Liver (tissue), 9 donors: ENCODE measurements around the gene DHRS11. TPM values are rescaled to one million over a fixed set of nuclear protein-coding genes. Genes with fewer than 3 reads are reported as not detected.
"Not testable (repeated sequence)": the region's sequence is repeated elsewhere in the genome, so short reads cannot be mapped to it uniquely, and the experiment has no call there.

Experiments used
- DNase-seq: peaks from one replicate; pipeline ENCODE4 v3.0.0-alpha.2; 2017; ENCODE audit warnings: low spot score
- H3K27ac ChIP-seq, 2 donors: one replicate each; pipeline ENCODE4 v1.7.0; 2013; ENCODE audit warnings: inconsistent platforms in 2 of 2, low read length in 2 of 2, control low read depth in 1 of 2, low read depth in 1 of 2, mild to moderate bottlenecking in 1 of 2
- H3K27me3 ChIP-seq, 4 donors: one replicate each; pipeline versions ENCODE4 v1.6.1 to v1.7.0; 2013; ENCODE audit warnings: low read length in 3 of 4, inconsistent platforms in 1 of 4, mild to moderate bottlenecking in 1 of 4, moderate library complexity in 1 of 4; ENCODE audit not compliant: control insufficient read depth in 4 of 4, insufficient read depth in 4 of 4
- H3K36me3 ChIP-seq, 4 donors: one replicate each; pipeline versions ENCODE4 v1.6.1 to v1.7.0; 2013; ENCODE audit warnings: low read length in 3 of 4, mild to moderate bottlenecking in 3 of 4, low read depth in 1 of 4, moderate library complexity in 1 of 4; ENCODE audit not compliant: control insufficient read depth in 4 of 4, insufficient read depth in 3 of 4
- H3K4me1 ChIP-seq, 4 donors: one replicate each; pipeline versions ENCODE4 v1.6.1 to v1.7.0; 2013; ENCODE audit warnings: low read length in 3 of 4, mild to moderate bottlenecking in 3 of 4, moderate library complexity in 1 of 4; ENCODE audit not compliant: control insufficient read depth in 4 of 4, insufficient read depth in 4 of 4
- H3K4me3 ChIP-seq, 3 donors: one replicate each; pipeline versions ENCODE4 v1.6.1 to v1.7.0; 2013; ENCODE audit warnings: low read length in 3 of 3, control low read depth in 1 of 3, low read depth in 1 of 3, mild to moderate bottlenecking in 1 of 3
- H3K9ac ChIP-seq, 2 donors: one replicate each; pipeline ENCODE4 v1.7.0; 2013; ENCODE audit warnings: low read length in 2 of 2, mild to moderate bottlenecking in 2 of 2, moderate library complexity in 2 of 2, control low read depth in 1 of 2, low read depth in 1 of 2
- H3K9me3 ChIP-seq, 4 donors: one replicate each; pipeline versions ENCODE4 v1.6.1 to v1.7.0; 2013; ENCODE audit warnings: low read length in 3 of 4; ENCODE audit not compliant: control insufficient read depth in 4 of 4
- ATF3 ChIP-seq: IDR thresholded peaks from 2 replicates; pipeline ENCODE4 v1.6.1; 2016; ENCODE audit warnings: antibody characterized with exemption
- CTCF ChIP-seq: fragments of 150-350 bp; IDR thresholded peaks from 2 replicates; pipeline ENCODE4 v1.5.1; 2017; ENCODE audit warnings: improper control_type of control experiment, low read depth, low read length; ENCODE audit not compliant: missing input control
- FOXA1 ChIP-seq: IDR thresholded peaks from 2 replicates; pipeline ENCODE4 v1.6.1; 2016; ENCODE audit warnings: antibody characterized with exemption
- HNF4G ChIP-seq: IDR thresholded peaks from 2 replicates; pipeline ENCODE4 v1.6.1; 2016; ENCODE audit warnings: antibody characterized with exemption
- MAX ChIP-seq: IDR thresholded peaks from 2 replicates; pipeline ENCODE4 v1.6.1; 2016; ENCODE audit warnings: antibody characterized with exemption
- NR2F2 ChIP-seq: IDR thresholded peaks from 2 replicates; pipeline ENCODE4 v1.6.1; 2016; ENCODE audit warnings: antibody characterized with exemption
- RAD21 ChIP-seq, 2 donors: IDR thresholded peaks; 2 replicates each; pipeline ENCODE4 v1.6.1; 2016; ENCODE audit warnings: antibody characterized with exemption in 2 of 2, mild to moderate bottlenecking in 2 of 2
- REST ChIP-seq: IDR thresholded peaks from 2 replicates; pipeline ENCODE4 v1.6.1; 2016; ENCODE audit warnings: antibody characterized with exemption, mild to moderate bottlenecking
- RXRA ChIP-seq, 2 donors: IDR thresholded peaks; 2 replicates each; pipeline ENCODE4 v1.6.1; 2017 to 2018; ENCODE audit warnings: antibody characterized with exemption in 2 of 2, mild to moderate bottlenecking in 1 of 2
- SP1 ChIP-seq: IDR thresholded peaks from 2 replicates; pipeline ENCODE4 v1.6.1; 2018; ENCODE audit warnings: antibody characterized with exemption, mild to moderate bottlenecking
- TAF1 ChIP-seq: conservative IDR thresholded peaks from 2 replicates; pipeline ENCODE4 v1.6.1; 2016; ENCODE audit warnings: antibody characterized with exemption, mild to moderate bottlenecking
- YY1 ChIP-seq: IDR thresholded peaks from 2 replicates; pipeline ENCODE4 v1.6.1; 2016; ENCODE audit warnings: antibody characterized with exemption, mild to moderate bottlenecking
- WGBS: extraction: QIAGEN DNeasy Blood & Tissue Kit; methylation state at CpG from one replicate; pipeline ENCODE4 v1.1.7; 2013; 5-methylcytosine and 5-hydroxymethylcytosine counted together
- polyA plus RNA-seq, 2 donors: library from polyadenylated mRNA; stranded (reverse) in 1 of 2; unstranded in 1 of 2; fragments of 200-250 nt in 1 of 2; fragments of >200 nt in 1 of 2; fragmentation: Nextera tagmentation in 1 of 2; extraction: Ambion mirVana in 1 of 2; gene quantifications; one replicate each; pipeline versions ENCODE4 v1.2.1 to v1.2.3, GENCODE V29; 2013 to 2015
- total RNA-seq, 2 donors: library from RNA; depleted of rRNA; stranded (reverse); fragments of >200 nt; gene quantifications; one replicate each; pipeline ENCODE4 v1.2.3, GENCODE V29; 2014
- donor health status: healthy.
- donor health status: healthy.
- donor health status: healthy.
- donor health status: healthy.
- donor health status: healthy.

The DHRS11 gene
- total and polyA plus RNA-seq, 4 donors, result 4.2 to 8.0 (median 6.5) TPM

- H3K36me3 ChIP-seq, result no peaks in the 10 kb centered on the region
- peaks cover 5 to 21% (median 15%) of the 10 kb centered on the region in 4 donors for H3K4me1 ChIP-seq
- DNase-seq, result no peak
- 4% methylated on average over 38 of the region's 38 CpGs for WGBS
- H3K9me3 ChIP-seq, result no peaks in the 10 kb centered on the region
- peak; percentile 3 for TF ChIP-seq YY1
- TF ChIP-seq MAX, result no peak
- H3K27me3 ChIP-seq, result no peaks in the 10 kb centered on the region
- peak overlapping the region in 1 of 2 donors; percentile 7 for H3K9ac ChIP-seq
- H3K4me3 ChIP-seq, result peak overlapping the region; percentile 80 to 100 (median 82)
- peak overlapping the region; percentile 77 to 98 for H3K27ac ChIP-seq
These were observed 10.5 kb downstream of the DHRS11 start for GRCh38 chr17:36602030-36602748.

GRCh38 chr17:36602924-36603384 is 11.3 kb downstream of the DHRS11 start:
- no peak for TF ChIP-seq NR2F2
- TF ChIP-seq CTCF, result peak; percentile 62
- peak; percentile 68 to 79 for TF ChIP-seq RAD21 (IDR thresholded peaks at IDR 0.05)
- Histone ChIP-seq H3K36me3 (no peaks in the 10 kb centered on the region), H3K27ac (no peak overlapping the region), H3K9me3 (no peaks in the 10 kb centered on the region), H3K27me3 (no peaks in the 10 kb centered on the region), H3K4me1 (peaks cover 5 to 21% (median 15%) of the 10 kb centered on the region in 4 donors), H3K4me3 (peak overlapping the region; percentile 80 to 100 (median 82)), H3K9ac (peak overlapping the region in 1 of 2 donors; percentile 29)
- WGBS, result 22% methylated on average over 5 of the region's 5 CpGs
- DNase-seq, result peak; percentile 64

GRCh38 chr17:36605028-36605427 is 13.3 kb downstream of the DHRS11 start:
- peaks cover 5 to 21% (median 15%) of the 10 kb centered on the region in 4 donors for H3K4me1 ChIP-seq
- 97% methylated on average over 5 of the region's 5 CpGs for WGBS

GRCh38 chr17:36608280-36608679 is 16.6 kb downstream of the DHRS11 start:
- H3K9me3 ChIP-seq, result no peaks in the 10 kb centered on the region
- H3K27ac ChIP-seq, result no peak overlapping the region
- 90% methylated on average over 7 of the region's 7 CpGs for WGBS
- no peak for DNase-seq
- H3K4me3 ChIP-seq, result no peak overlapping the region
- H3K27me3 ChIP-seq, result no peaks in the 10 kb centered on the region
- no peaks in the 10 kb centered on the region for H3K36me3 ChIP-seq
- no peak for TF ChIP-seq MAX
- no peak for TF ChIP-seq TAF1
- no peak for TF ChIP-seq CTCF
- no peak for TF ChIP-seq FOXA1
- TF ChIP-seq NR2F2, result no peak
- no peak for TF ChIP-seq ATF3
- no peak for TF ChIP-seq RAD21 (IDR thresholded peaks at IDR 0.05)
- TF ChIP-seq REST, result no peak
- no peak for TF ChIP-seq HNF4G
- TF ChIP-seq RXRA (IDR thresholded peaks at IDR 0.05), result no peak
- TF ChIP-seq SP1, result no peak
- H3K9ac ChIP-seq, result no peak overlapping the region
- no peaks in the 10 kb centered on the region for H3K4me1 ChIP-seq

More at GRCh38 chr17:36605028-36605427, 13.3 kb downstream of the DHRS11 start:
- not testable (repeated sequence) for H3K27ac ChIP-seq, H3K9ac ChIP-seq, DNase-seq, H3K4me3 ChIP-seq, H3K9me3 ChIP-seq, H3K27me3 ChIP-seq, H3K36me3 ChIP-seq
